GM12892 (cell line): Measurements from ENCODE around the gene WDR70.
"Not testable (repeated sequence)": the region's sequence is repeated elsewhere in the genome, so short reads cannot be mapped to it uniquely, and the experiment has no call there.

Experiments used
- DNase-seq: peaks from one replicate; pipeline ENCODE4 v3.0.0; 2011; ENCODE audit not compliant: insufficient read length
- FAIRE-seq: peaks from 2 replicates; lab custom pipeline; 2011; peaks lifted over from hg19 to GRCh38; lab: Jason Lieb, UNC
- POLR2A ChIP-seq: IDR thresholded peaks from 2 replicates; pipeline ENCODE4 v1.6.1; 2011; ENCODE audit warnings: low read depth, low read length, control low read depth
- POLR2AphosphoS5 ChIP-seq: IDR thresholded peaks from 2 replicates; pipeline ENCODE4 v1.6.1; 2011; ENCODE audit warnings: low read depth, low read length, control low read depth
- TAF1 ChIP-seq: IDR thresholded peaks from 2 replicates; pipeline ENCODE4 v1.6.1; 2011; ENCODE audit warnings: low read depth, mild to moderate bottlenecking, control low read depth, low read length, borderline replicate concordance

The WDR70 gene

GRCh38 chr5:37603072-37603471 is 224.0 kb downstream of the WDR70 start:
- DNase-seq (no peak), FAIRE-seq (no peak)
- TF ChIP-seq TAF1: no peak
- TF ChIP-seq POLR2AphosphoS5: no peak
- no peak for TF ChIP-seq POLR2A

- TF ChIP-seq TAF1: no peak
- no peak for TF ChIP-seq POLR2A
- FAIRE-seq (no peak), DNase-seq (no peak)
Measured at GRCh38 chr5:37604290-37604689, 225.2 kb downstream of the WDR70 start.

GRCh38 chr5:37606148-37606547 is 227.0 kb downstream of the WDR70 start:
- FAIRE-seq (no peak), DNase-seq (no peak)
- TF ChIP-seq POLR2AphosphoS5 (no peak), TAF1 (no peak), POLR2A (no peak)

GRCh38 chr5:37606632-37607248 is 227.6 kb downstream of the WDR70 start:
- no peak for TF ChIP-seq TAF1
- TF ChIP-seq POLR2A: no peak
- TF ChIP-seq POLR2AphosphoS5: no peak
- FAIRE-seq: no peak
- no peak for DNase-seq

- no peak for TF ChIP-seq POLR2A
- no peak for TF ChIP-seq TAF1
- TF ChIP-seq POLR2AphosphoS5: no peak
- peak; percentile 14 for FAIRE-seq
- DNase-seq: no peak
Measured at GRCh38 chr5:37615184-37615583, 236.1 kb downstream of the WDR70 start.

- DNase-seq (no peak), FAIRE-seq (no peak)
- TF ChIP-seq POLR2A: no peak
- no peak for TF ChIP-seq POLR2AphosphoS5
- no peak for TF ChIP-seq TAF1
Measured at GRCh38 chr5:37619353-37619752, 240.2 kb downstream of the WDR70 start.

GRCh38 chr5:37622354-37622753 is 243.2 kb downstream of the WDR70 start:
- DNase-seq, FAIRE-seq: not testable (repeated sequence)

- TF ChIP-seq TAF1 (no peak), POLR2AphosphoS5 (no peak), POLR2A (no peak)
- no peak for DNase-seq
- no peak for FAIRE-seq
Measured at GRCh38 chr5:37626266-37626665, 247.1 kb downstream of the WDR70 start.

- TF ChIP-seq POLR2AphosphoS5 (no peak), TAF1 (no peak), POLR2A (no peak)
- FAIRE-seq (no peak), DNase-seq (no peak)
Measured at GRCh38 chr5:37628876-37629275, 249.8 kb downstream of the WDR70 start.

GRCh38 chr5:37631939-37632338 is 252.8 kb downstream of the WDR70 start:
- DNase-seq (no peak), FAIRE-seq (no peak)
- TF ChIP-seq POLR2A (no peak), POLR2AphosphoS5 (no peak), TAF1 (no peak)

GRCh38 chr5:37637165-37637845 is 258.2 kb downstream of the WDR70 start:
- DNase-seq (no peak), FAIRE-seq (no peak)
- no peak for TF ChIP-seq TAF1
- TF ChIP-seq POLR2A: no peak
- no peak for TF ChIP-seq POLR2AphosphoS5

GRCh38 chr5:37638897-37639296 is 259.8 kb downstream of the WDR70 start:
- TF ChIP-seq POLR2AphosphoS5: no peak
- no peak for DNase-seq
- FAIRE-seq: no peak

- no peak for FAIRE-seq
- no peak for TF ChIP-seq POLR2A
- TF ChIP-seq POLR2AphosphoS5: no peak
- TF ChIP-seq TAF1: no peak
Measured at GRCh38 chr5:37640088-37640487, 261.0 kb downstream of the WDR70 start.

GRCh38 chr5:37641933-37642332 is 262.8 kb downstream of the WDR70 start:
- no peak for FAIRE-seq

More at GRCh38 chr5:37640088-37640487, 261.0 kb downstream of the WDR70 start:
- no peak for DNase-seq

More at GRCh38 chr5:37641933-37642332, 262.8 kb downstream of the WDR70 start:
- TF ChIP-seq TAF1 (no peak), POLR2AphosphoS5 (no peak), POLR2A (no peak)
- DNase-seq: no peak
